ENCODE results near the gene BACH1. TPM values are rescaled to one million over a fixed set of nuclear protein-coding genes. Genes with fewer than 3 reads are reported as not detected.
"Not testable (repeated sequence)": the region's sequence is repeated elsewhere in the genome, so short reads cannot be mapped to it uniquely, and the experiment has no call there.

The BACH1 gene
- polyA plus RNA-seq, 1 of the 3 experiments (the other 2 are of a cell fraction): 18.1 TPM

- TF ChIP-seq SIN3A (IDR thresholded peaks at IDR 0.05; ENCODE audit: borderline replicate concordance, low read depth, low read length) (no peak), JUND (IDR thresholded peaks at IDR 0.05) (no peak), RAD21 (IDR thresholded peaks at IDR 0.05; ENCODE audit: low read length) (no peak), CTCF (IDR thresholded peaks at IDR 0.05) (no peak), RFX5 (IDR thresholded peaks at IDR 0.05; ENCODE audit: low read length) (no peak), FOXM1 (IDR thresholded peaks at IDR 0.05; ENCODE audit: low read depth) (no peak), YY1 (IDR thresholded peaks at IDR 0.05; ENCODE audit: low read depth) (no peak), GABPA (IDR thresholded peaks at IDR 0.05; ENCODE audit: low read depth) (no peak), FOSL2 (IDR thresholded peaks at IDR 0.05; ENCODE audit: borderline replicate concordance, low read depth) (no peak), RXRA (IDR thresholded peaks at IDR 0.05; ENCODE audit: borderline replicate concordance, low read depth) (no peak), EZH2phosphoT487 (IDR thresholded peaks at IDR 0.05; ENCODE audit: borderline replicate concordance, low read depth) (no peak), GATA2 (CRISPR knock-in tag; IDR thresholded peaks at IDR 0.05) (no peak), IRF3 (IDR thresholded peaks at IDR 0.05; ENCODE audit: low read depth, low read length) (no peak), POLR2AphosphoS5 (IDR thresholded peaks at IDR 0.05; ENCODE audit: low read depth, low read length) (no peak), EP300 (IDR thresholded peaks at IDR 0.05; ENCODE audit: borderline replicate concordance in 1 of 2, low read depth in 1 of 2, low read length in 1 of 2) (no peak), MEF2A (IDR thresholded peaks at IDR 0.05; ENCODE audit: borderline replicate concordance, low read depth) (no peak)
- Histone ChIP-seq H3K9me3 (no peaks in the 10 kb centered on the region), H3K4me2 (no peak overlapping the region), H3K9me2 (no peaks in the 10 kb centered on the region), H3K79me2 (ENCODE audit: insufficient read depth) (no peaks in the 10 kb centered on the region), H2AFZ (ENCODE audit: low read depth) (no peak overlapping the region), H4K20me1 (ENCODE audit: insufficient read depth) (no peaks in the 10 kb centered on the region), H3K27me3 (ENCODE audit: insufficient read depth) (no peaks in the 10 kb centered on the region), H3K9ac (no peak overlapping the region), H3K27ac (ENCODE audit: low read depth in 2 of 2, low read length in 1 of 2) (no peak overlapping the region), H3K4me1 (ENCODE audit: control insufficient read depth in 1 of 2, insufficient read depth in 2 of 2, low read depth in 1 of 2, low read length in 1 of 2) (no peaks in the 10 kb centered on the region; a peak in 1 of 4 replicates), H3K4me3 (ENCODE audit: low read depth in 2 of 2, low read length in 1 of 2) (no peak overlapping the region), H3K36me3 (replicated peaks in 1 of 2; ENCODE audit: control insufficient read depth in 1 of 2, insufficient read depth in 2 of 2, low read length in 1 of 2) (no peaks in the 10 kb centered on the region), H3F3A (replicated peaks; ENCODE audit: insufficient read depth) (no peaks in the 10 kb centered on the region)
- POLR2A ChIA-PET: no interaction called here
- DNase-seq: no peak
- CTCF ChIA-PET: no interaction called here
Measured at GRCh38 chr21:29279558-29279957, 19.2 kb upstream of the BACH1 start.

GRCh38 chr21:29281801-29282200, 16.9 kb upstream of the BACH1 start:
- H3K9me3 ChIP-seq; H3K27me3 ChIP-seq (ENCODE audit: insufficient read depth); H3K4me3 ChIP-seq (ENCODE audit: low read depth in 2 of 2, low read length in 1 of 2); H4K20me1 ChIP-seq (ENCODE audit: insufficient read depth); POLR2A ChIA-PET; H3K79me2 ChIP-seq (ENCODE audit: insufficient read depth); H3K36me3 ChIP-seq (replicated peaks in 1 of 2; ENCODE audit: control insufficient read depth in 1 of 2, insufficient read depth in 2 of 2, low read length in 1 of 2); H3K4me2 ChIP-seq; H3K9me2 ChIP-seq; DNase-seq; H3K9ac ChIP-seq; H3K4me1 ChIP-seq (ENCODE audit: control insufficient read depth in 1 of 2, insufficient read depth in 2 of 2, low read depth in 1 of 2, low read length in 1 of 2); H2AFZ ChIP-seq (ENCODE audit: low read depth); H3K27ac ChIP-seq (ENCODE audit: low read depth in 2 of 2, low read length in 1 of 2); H3F3A ChIP-seq (replicated peaks; ENCODE audit: insufficient read depth): not testable (repeated sequence)
- 38% methylated on average over 3 of the region's 3 CpGs for WGBS (ENCODE audit: low lambda C conversion rate)
- CTCF ChIA-PET: interaction anchor here (0.6 kb wide), 1 partner anchor 42 kb away, joined by 3 read pairs; no protein-coding TSS in a partner anchor
